GM10266 (cell line): ENCODE data around the gene ACIN1.
"Not testable (repeated sequence)": the region's sequence is repeated elsewhere in the genome, so short reads cannot be mapped to it uniquely, and the experiment has no call there.

Source experiments
- DNase-seq: peaks from one replicate; pipeline ENCODE4 v3.0.0; 2012; ENCODE audit errors: extremely low spot score
- TF ChIP-seq, protein P1 (sequence below): IDR thresholded peaks from 2 replicates; pipeline ENCODE4 v1.5.1; 2012; ENCODE audit warnings: mild to moderate bottlenecking, low read depth; ENCODE audit not compliant: control insufficient read depth, insufficient read depth; ENCODE audit errors: missing control alignments

Gene ACIN1

DNA sequence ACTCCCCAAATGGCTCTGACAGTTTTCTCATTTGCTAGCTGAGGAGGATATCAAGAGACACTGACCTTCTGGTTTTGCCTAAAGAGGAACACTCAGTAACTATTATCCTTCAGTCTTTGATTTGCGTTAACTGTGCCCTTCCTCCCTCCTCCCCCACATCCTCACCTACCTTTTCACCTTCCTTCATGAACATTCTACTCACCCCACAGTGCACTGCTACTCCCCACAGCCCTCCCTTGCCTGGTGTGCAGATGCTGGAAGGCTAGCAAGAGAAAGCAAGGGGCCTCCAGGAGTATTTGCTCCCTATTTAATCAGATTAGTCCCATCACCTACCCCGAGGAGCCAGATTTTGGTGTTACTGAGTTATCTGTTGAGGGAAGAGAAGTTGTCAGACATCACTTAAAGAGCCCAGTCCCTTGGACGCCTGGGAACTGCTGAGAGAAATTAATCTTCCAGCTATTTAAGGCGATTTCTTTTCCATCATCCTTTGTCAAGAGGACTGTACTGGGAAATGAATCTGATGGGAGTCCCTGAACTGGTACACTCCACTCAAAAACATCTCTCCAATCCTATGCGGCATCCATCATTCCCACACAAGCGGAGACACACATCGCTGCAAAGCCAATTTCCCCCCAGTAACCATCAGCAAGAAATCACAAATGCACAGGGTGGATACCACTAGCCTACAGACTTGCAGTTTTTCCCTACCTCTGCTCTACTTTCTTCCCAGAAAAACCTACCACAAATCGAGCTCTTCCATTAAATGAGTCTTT, 71.7 kb downstream of the ACIN1 start:
- no peak for DNase-seq
- TF ChIP-seq, protein P1, sequence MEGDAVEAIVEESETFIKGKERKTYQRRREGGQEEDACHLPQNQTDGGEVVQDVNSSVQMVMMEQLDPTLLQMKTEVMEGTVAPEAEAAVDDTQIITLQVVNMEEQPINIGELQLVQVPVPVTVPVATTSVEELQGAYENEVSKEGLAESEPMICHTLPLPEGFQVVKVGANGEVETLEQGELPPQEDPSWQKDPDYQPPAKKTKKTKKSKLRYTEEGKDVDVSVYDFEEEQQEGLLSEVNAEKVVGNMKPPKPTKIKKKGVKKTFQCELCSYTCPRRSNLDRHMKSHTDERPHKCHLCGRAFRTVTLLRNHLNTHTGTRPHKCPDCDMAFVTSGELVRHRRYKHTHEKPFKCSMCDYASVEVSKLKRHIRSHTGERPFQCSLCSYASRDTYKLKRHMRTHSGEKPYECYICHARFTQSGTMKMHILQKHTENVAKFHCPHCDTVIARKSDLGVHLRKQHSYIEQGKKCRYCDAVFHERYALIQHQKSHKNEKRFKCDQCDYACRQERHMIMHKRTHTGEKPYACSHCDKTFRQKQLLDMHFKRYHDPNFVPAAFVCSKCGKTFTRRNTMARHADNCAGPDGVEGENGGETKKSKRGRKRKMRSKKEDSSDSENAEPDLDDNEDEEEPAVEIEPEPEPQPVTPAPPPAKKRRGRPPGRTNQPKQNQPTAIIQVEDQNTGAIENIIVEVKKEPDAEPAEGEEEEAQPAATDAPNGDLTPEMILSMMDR, result no peak

DNA sequence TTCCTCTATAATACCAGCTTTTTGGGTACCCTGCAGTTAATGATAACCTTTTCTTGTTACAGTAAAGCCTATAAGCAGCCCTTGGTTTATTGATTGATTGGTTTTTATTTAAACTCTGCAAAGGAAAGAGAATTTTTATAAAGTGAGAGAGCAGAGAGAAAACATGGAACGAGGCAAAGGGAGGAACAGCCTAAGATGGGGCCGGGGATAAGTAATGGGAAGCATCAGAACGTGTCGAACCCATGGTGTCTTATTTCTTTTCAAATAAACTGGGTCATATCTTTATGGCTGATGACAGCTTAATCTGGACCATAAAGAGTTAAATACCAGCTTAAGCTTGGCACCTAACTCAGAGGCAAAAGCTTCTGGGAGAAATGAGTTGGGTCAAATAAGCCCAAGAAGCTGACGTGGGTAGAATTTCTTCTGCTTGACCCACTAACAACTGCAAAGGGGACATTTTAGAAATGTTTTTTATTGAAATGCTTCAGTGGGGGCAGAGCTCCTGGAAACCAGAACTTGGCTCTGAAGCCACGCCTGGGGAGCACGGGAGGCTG, 73.0 kb downstream of the ACIN1 start:
- no peak for DNase-seq
- TF ChIP-seq, protein P1, result no peak

DNA sequence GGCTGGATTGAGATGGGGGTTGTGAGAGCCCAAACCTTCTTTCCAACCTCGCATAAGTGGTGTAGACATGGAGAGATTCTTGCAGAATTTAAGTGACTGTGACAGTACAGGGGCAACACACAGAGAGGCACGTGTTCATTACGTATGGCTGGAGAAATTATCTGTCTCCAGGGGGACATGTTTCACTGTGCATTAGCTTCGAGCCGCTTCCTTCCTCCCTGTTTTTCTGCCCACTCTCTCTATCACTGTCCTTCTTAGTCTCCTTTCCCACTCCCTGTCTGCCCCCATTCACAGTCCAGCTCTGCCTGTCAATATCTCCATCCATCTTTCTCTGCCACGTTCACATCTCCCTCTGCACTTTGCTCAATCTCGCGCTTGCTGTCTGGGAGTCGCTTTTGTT, 73.5 kb downstream of the ACIN1 start:
- TF ChIP-seq, protein P1, result no peak
- DNase-seq, result no peak

DNA sequence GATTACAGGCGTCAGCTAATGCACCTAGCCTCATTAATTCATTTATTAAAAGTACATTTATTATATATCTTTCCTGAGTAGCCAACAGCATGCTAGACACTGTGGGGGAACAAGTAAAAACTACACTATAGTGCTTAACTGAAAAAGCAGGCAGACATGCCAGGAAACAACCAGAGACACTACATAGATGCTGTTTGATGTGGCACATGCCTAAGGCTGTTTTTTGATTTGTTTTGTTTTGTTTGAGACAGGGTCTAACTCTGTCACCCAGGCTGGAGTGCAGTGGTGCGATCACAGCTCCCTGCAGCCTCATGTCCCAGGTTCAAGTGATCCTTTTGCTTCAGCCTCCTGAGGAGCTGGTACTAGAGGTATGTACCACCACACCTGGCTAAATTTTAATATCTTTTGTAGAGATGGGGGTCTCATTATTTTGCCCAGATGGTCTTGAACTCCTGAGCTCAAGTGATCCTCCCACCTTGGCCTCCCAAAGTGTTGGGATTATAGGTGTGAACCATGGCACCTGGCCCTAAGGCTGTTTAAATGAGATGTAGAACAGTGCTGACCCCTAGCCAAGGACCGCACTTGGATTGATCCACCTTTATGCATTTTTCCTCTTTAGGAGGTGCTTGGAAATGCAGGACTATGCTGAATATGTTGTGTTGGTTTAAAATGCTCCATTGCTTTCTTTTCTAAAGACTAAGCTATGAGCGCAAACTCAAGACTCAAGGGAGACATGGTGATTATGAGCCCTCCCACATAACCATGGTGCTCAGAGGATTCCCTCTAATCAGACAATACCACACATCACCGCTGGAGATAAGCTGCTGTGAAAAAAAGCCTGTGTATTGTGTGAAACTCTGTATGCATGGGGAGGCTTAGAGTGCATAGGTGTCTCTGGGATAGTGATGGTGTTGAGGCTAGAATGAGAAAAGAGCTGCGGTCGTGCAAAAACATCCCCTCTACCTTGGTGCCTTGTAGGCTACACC, 74.5 kb downstream of the ACIN1 start:
- no peak for DNase-seq
- TF ChIP-seq, protein P1, result no peak

- TF ChIP-seq, protein P1, result no peak
- DNase-seq, result no peak
Measured at GRCh38 chr14:23018107-23018506, 76.8 kb downstream of the ACIN1 start.

DNA sequence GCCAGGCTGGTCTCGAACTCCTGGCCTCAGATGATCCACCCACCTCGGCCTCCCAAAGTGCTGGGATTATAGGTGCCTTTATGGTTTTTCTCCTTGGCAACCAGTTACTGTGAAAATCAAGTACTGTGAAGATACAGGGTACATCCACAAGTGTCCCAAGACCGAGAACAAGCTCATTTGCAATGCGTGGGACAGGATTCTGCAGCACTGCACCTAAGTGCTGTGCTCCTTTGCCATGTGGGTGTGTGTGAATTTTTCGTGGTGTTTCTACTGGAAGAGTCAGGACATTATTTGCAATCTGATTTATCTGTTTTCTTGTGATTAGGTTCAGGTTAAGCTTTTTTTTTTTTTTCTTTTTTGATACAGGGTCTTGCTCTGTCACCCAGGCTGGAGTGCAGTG, 77.8 kb downstream of the ACIN1 start:
- TF ChIP-seq, protein P1, result no peak

DNA sequence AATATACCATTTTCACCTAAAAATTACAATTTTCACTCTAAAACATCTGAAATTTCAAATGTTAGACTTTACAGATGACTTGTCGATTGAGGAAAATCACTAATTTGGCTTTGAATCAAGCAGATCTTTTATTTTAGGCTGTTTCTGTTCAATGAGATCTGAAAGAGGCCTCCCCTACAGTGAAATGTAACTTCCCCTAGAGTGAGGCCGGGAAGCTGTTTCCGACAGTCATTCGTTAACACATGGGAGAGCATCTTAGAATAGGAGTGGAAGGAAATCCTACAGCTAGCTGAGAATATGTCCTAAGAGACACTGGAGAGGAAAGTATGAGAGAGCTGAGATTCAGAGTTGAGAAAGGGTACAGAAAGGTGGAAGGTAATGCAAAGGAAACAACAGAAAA, 79.3 kb downstream of the ACIN1 start:
- TF ChIP-seq, protein P1, result no peak
- no peak for DNase-seq

More for the DNA sequence above, 77.8 kb downstream of the ACIN1 start:
- DNase-seq, result no peak

GRCh38 chr14:23013749-23014054, 81.2 kb downstream of the ACIN1 start:
- not testable (repeated sequence) for DNase-seq
